K562 (cell line): Measurements from ENCODE around the gene GOLPH3L. TPM values are rescaled to one million over a fixed set of nuclear protein-coding genes. Genes with fewer than 3 reads are reported as not detected.

Experiments
- ILF3 ChIP-seq: fragments of 450-650 bp; IDR thresholded peaks from 2 replicates; pipeline ENCODE4 v1.6.1; 2018; ENCODE audit warnings: antibody characterized with exemption, mild to moderate bottlenecking, moderate library complexity, borderline replicate concordance
- RBM15 ChIP-seq: fragments of 200-400 bp; formaldehyde crosslinking; IDR thresholded peaks from 2 replicates; pipeline ENCODE4 v1.6.1; 2018; ENCODE audit warnings: mild to moderate bottlenecking, low read length, moderate library complexity; ENCODE audit not compliant: insufficient read depth
- TAF1 ChIP-seq: IDR thresholded peaks from 2 replicates; pipeline ENCODE4 v1.6.1; 2011; ENCODE audit warnings: mild to moderate bottlenecking, low read length, moderate library complexity; ENCODE audit not compliant: insufficient read depth, control insufficient read depth, severe bottlenecking; ENCODE audit errors: extremely low read depth
- ZBTB8A ChIP-seq: fragments of 450-650 bp; IDR thresholded peaks from 2 replicates; pipeline ENCODE4 v1.6.1; 2018; ENCODE audit warnings: mild to moderate bottlenecking, moderate library complexity; ENCODE audit not compliant: partially characterized antibody
- polyA plus RNA-seq, 8 experiments: library from polyadenylated mRNA; depleted of rRNA in 4 of 8; stranded (reverse) in 5 of 8; unstranded in 3 of 8; fragments of >200 nt; fragmentation: Nextera tagmentation in 2 of 8; fragmentation: Illumina TruSeq in 1 of 8; extraction: Ambion mirVana in 2 of 8; extraction: Trizol in 1 of 8; gene quantifications; 2 replicates each; pipeline versions ENCODE4 v1.2.1 to v1.2.3, GENCODE V29; 2011 to 2014; ENCODE audit warnings: inconsistent platforms in 1 of 8, missing spikeins in 1 of 8
- total RNA-seq, 7 experiments: library from RNA; depleted of rRNA in 6 of 7; stranded (reverse); fragments of >200 nt in 6 of 7; fragmentation: Illumina TruSeq in 2 of 7; extraction: Trizol in 2 of 7; gene quantifications; 2 replicates each; pipeline versions ENCODE4 v1.2.1 to v1.2.3, GENCODE V29; 2011 to 2021; ENCODE audit warnings: low replicate concordance in 1 of 7
- TF ChIP-seq, protein P1 (sequence below): sonication (generic); formaldehyde crosslinking; IDR thresholded peaks from 2 replicates; pipeline ENCODE4 v1.8.0; 2023; ENCODE audit warnings: missing genetic modification reagents, mild to moderate bottlenecking, borderline replicate concordance
- TF ChIP-seq, protein P2 (sequence below): fragments of 250-450 bp; sonication (Bioruptor Pico); IDR thresholded peaks from 2 replicates; pipeline ENCODE4 v1.8.0; 2022; ENCODE audit warnings: moderate library complexity, mild to moderate bottlenecking, inconsistent platforms
- TF ChIP-seq, protein P3 (sequence below): fragments of 250-450 bp; sonication (Bioruptor Pico); IDR thresholded peaks from 2 replicates; pipeline ENCODE4 v1.4.0; 2020; ENCODE audit warnings: mild to moderate bottlenecking, moderate library complexity
- TF ChIP-seq, protein P4 (sequence below), 2 experiments: fragments of 450-650 bp; IDR thresholded peaks; 2 replicates each; pipeline ENCODE4 v1.6.1; 2018; ENCODE audit warnings: mild to moderate bottlenecking in 2 of 2, low read depth in 1 of 2; ENCODE audit not compliant: partially characterized antibody in 2 of 2

GOLPH3L gene
- total and polyA plus RNA-seq, 9 of the 15 experiments (the other 6 are each of a cell fraction or from before 2014, with no cell fraction given) = 8.1 to 42.1 (median 21.6) TPM

DNA sequence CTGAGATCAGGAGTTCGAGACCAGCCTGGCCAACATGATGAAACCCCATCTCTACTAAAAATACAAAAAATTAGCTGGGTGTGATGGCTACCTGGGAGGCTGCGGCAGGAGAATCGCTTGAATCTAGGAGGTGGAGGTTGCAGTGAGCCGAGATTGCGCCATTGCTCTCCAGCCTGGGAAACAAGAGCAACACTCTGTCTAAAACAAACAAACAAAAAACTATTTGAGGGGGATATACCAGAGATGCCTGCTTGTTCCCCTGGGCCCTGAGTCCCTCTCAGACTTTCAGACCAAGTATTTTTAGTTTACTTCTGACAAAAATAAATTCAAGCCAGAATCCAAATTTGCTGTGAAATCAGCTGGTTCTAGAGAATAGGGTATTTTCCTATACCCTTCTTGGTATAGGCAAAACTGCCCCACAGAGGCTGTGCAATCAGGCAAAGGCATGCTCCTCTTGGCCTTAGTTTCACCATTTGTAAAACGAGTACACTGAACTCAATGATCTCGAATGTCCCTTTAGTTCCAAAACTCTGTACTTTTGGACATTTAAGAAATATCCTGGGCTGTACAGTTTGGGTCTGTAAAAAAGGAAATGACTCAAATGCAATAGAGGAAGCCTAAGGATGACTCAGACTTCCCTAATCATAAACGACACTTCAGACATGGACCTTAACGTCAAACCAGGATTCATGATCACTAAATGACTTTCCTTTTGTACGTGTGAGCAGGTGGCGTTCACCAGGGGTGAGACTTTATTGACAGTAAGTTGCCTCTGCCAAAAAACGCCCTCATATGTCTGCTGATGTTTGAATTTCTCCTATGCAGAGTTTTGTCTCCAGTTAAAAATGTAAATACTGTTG, 83.7 kb downstream of the GOLPH3L start (continued):
- TF ChIP-seq, protein P1, sequence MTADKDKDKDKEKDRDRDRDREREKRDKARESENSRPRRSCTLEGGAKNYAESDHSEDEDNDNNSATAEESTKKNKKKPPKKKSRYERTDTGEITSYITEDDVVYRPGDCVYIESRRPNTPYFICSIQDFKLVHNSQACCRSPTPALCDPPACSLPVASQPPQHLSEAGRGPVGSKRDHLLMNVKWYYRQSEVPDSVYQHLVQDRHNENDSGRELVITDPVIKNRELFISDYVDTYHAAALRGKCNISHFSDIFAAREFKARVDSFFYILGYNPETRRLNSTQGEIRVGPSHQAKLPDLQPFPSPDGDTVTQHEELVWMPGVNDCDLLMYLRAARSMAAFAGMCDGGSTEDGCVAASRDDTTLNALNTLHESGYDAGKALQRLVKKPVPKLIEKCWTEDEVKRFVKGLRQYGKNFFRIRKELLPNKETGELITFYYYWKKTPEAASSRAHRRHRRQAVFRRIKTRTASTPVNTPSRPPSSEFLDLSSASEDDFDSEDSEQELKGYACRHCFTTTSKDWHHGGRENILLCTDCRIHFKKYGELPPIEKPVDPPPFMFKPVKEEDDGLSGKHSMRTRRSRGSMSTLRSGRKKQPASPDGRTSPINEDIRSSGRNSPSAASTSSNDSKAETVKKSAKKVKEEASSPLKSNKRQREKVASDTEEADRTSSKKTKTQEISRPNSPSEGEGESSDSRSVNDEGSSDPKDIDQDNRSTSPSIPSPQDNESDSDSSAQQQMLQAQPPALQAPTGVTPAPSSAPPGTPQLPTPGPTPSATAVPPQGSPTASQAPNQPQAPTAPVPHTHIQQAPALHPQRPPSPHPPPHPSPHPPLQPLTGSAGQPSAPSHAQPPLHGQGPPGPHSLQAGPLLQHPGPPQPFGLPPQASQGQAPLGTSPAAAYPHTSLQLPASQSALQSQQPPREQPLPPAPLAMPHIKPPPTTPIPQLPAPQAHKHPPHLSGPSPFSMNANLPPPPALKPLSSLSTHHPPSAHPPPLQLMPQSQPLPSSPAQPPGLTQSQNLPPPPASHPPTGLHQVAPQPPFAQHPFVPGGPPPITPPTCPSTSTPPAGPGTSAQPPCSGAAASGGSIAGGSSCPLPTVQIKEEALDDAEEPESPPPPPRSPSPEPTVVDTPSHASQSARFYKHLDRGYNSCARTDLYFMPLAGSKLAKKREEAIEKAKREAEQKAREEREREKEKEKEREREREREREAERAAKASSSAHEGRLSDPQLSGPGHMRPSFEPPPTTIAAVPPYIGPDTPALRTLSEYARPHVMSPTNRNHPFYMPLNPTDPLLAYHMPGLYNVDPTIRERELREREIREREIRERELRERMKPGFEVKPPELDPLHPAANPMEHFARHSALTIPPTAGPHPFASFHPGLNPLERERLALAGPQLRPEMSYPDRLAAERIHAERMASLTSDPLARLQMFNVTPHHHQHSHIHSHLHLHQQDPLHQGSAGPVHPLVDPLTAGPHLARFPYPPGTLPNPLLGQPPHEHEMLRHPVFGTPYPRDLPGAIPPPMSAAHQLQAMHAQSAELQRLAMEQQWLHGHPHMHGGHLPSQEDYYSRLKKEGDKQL (CRISPR knock-in tag) = no peak
- TF ChIP-seq ILF3 = 0 out of 2 replicates have a peak, but pooled peaks have one; percentile 29
- no peak for TF ChIP-seq TAF1
- no peak for TF ChIP-seq RBM15
- TF ChIP-seq, protein P2, sequence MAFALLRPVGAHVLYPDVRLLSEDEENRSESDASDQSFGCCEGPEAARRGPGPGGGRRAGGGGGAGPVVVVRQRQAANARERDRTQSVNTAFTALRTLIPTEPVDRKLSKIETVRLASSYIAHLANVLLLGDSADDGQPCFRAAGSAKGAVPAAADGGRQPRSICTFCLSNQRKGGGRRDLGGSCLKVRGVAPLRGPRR = no peak
- TF ChIP-seq, protein P3, sequence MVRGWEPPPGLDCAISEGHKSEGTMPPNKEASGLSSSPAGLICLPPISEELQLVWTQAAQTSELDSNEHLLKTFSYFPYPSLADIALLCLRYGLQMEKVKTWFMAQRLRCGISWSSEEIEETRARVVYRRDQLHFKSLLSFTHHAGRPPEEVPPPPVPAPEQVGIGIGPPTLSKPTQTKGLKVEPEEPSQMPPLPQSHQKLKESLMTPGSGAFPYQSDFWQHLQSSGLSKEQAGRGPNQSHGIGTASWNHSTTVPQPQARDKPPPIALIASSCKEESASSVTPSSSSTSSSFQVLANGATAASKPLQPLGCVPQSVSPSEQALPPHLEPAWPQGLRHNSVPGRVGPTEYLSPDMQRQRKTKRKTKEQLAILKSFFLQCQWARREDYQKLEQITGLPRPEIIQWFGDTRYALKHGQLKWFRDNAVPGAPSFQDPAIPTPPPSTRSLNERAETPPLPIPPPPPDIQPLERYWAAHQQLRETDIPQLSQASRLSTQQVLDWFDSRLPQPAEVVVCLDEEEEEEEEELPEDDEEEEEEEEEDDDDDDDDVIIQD (CRISPR knock-in tag) = no peak
- TF ChIP-seq, protein P4, sequence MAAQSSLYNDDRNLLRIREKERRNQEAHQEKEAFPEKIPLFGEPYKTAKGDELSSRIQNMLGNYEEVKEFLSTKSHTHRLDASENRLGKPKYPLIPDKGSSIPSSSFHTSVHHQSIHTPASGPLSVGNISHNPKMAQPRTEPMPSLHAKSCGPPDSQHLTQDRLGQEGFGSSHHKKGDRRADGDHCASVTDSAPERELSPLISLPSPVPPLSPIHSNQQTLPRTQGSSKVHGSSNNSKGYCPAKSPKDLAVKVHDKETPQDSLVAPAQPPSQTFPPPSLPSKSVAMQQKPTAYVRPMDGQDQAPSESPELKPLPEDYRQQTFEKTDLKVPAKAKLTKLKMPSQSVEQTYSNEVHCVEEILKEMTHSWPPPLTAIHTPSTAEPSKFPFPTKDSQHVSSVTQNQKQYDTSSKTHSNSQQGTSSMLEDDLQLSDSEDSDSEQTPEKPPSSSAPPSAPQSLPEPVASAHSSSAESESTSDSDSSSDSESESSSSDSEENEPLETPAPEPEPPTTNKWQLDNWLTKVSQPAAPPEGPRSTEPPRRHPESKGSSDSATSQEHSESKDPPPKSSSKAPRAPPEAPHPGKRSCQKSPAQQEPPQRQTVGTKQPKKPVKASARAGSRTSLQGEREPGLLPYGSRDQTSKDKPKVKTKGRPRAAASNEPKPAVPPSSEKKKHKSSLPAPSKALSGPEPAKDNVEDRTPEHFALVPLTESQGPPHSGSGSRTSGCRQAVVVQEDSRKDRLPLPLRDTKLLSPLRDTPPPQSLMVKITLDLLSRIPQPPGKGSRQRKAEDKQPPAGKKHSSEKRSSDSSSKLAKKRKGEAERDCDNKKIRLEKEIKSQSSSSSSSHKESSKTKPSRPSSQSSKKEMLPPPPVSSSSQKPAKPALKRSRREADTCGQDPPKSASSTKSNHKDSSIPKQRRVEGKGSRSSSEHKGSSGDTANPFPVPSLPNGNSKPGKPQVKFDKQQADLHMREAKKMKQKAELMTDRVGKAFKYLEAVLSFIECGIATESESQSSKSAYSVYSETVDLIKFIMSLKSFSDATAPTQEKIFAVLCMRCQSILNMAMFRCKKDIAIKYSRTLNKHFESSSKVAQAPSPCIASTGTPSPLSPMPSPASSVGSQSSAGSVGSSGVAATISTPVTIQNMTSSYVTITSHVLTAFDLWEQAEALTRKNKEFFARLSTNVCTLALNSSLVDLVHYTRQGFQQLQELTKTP (IDR thresholded peaks at IDR 0.05; ENCODE audit: low read depth in 1 of 2, partially characterized antibody in 2 of 2) = peak in 1 of 2 experiments; percentile 81
- TF ChIP-seq ZBTB8A = no peak
